ENCODE measurements around the gene CHN1. TPM values are rescaled to one million over a fixed set of nuclear protein-coding genes. Genes with fewer than 3 reads are reported as not detected.
A peak's percentile ranks its signal among the peaks of the same experiment; 100 is the strongest.

CHN1 gene
- polyA plus RNA-seq (2012; ENCODE audit: missing spikeins): 0.40 TPM

- no peak for TF ChIP-seq POLR2AphosphoS5 (IDR thresholded peaks at IDR 0.05; ENCODE audit: low read depth, low read length)
- TF ChIP-seq POLR2A (IDR thresholded peaks at IDR 0.05; ENCODE audit: low read depth, low read length): no peak
- FAIRE-seq (peak; percentile 30), DNase-seq (ENCODE audit: insufficient read length) (peak; percentile 34)
Observed at GRCh38 chr2:175004980-175005732, at the start of gene CHN1. CHN1 (minus strand) TSS chr2:175005381; CDS start chr2:175004912, 469 bp downstream.

GRCh38 chr2:175054340-175054739 is 49.2 kb upstream of the CHN1 start:
- FAIRE-seq: peak; percentile 14

GRCh38 chr2:175049661-175050060 is 44.5 kb upstream of the CHN1 start:
- TF ChIP-seq POLR2A (IDR thresholded peaks at IDR 0.05; ENCODE audit: low read depth, low read length) (no peak), POLR2AphosphoS5 (IDR thresholded peaks at IDR 0.05; ENCODE audit: low read depth, low read length) (no peak), TAF1 (IDR thresholded peaks at IDR 0.05; ENCODE audit: borderline replicate concordance, low read depth, low read length) (no peak)
- DNase-seq (ENCODE audit: insufficient read length): no peak
- no peak for FAIRE-seq

More at GRCh38 chr2:175054340-175054739, 49.2 kb upstream of the CHN1 start:
- TF ChIP-seq POLR2A (IDR thresholded peaks at IDR 0.05; ENCODE audit: low read depth, low read length): no peak
- no peak for TF ChIP-seq POLR2AphosphoS5 (IDR thresholded peaks at IDR 0.05; ENCODE audit: low read depth, low read length)
- TF ChIP-seq TAF1 (IDR thresholded peaks at IDR 0.05; ENCODE audit: borderline replicate concordance, low read depth, low read length): no peak
- DNase-seq (ENCODE audit: insufficient read length): no peak

GRCh38 chr2:175048275-175048674 is 43.1 kb upstream of the CHN1 start:
- no peak for TF ChIP-seq POLR2A (IDR thresholded peaks at IDR 0.05; ENCODE audit: low read depth, low read length)
- no peak for TF ChIP-seq TAF1 (IDR thresholded peaks at IDR 0.05; ENCODE audit: borderline replicate concordance, low read depth, low read length)
- TF ChIP-seq POLR2AphosphoS5 (IDR thresholded peaks at IDR 0.05; ENCODE audit: low read depth, low read length): no peak
- no peak for DNase-seq (ENCODE audit: insufficient read length)
- FAIRE-seq: no peak

- FAIRE-seq (no peak), DNase-seq (ENCODE audit: insufficient read length) (no peak)
- TF ChIP-seq TAF1 (IDR thresholded peaks at IDR 0.05; ENCODE audit: borderline replicate concordance, low read depth, low read length): no peak
- TF ChIP-seq POLR2A (IDR thresholded peaks at IDR 0.05; ENCODE audit: low read depth, low read length): no peak
- no peak for TF ChIP-seq POLR2AphosphoS5 (IDR thresholded peaks at IDR 0.05; ENCODE audit: low read depth, low read length)
Observed at GRCh38 chr2:175039490-175039889, 34.3 kb upstream of the CHN1 start.

- TF ChIP-seq POLR2AphosphoS5 (IDR thresholded peaks at IDR 0.05; ENCODE audit: low read depth, low read length): no peak
- TF ChIP-seq TAF1 (IDR thresholded peaks at IDR 0.05; ENCODE audit: borderline replicate concordance, low read depth, low read length): no peak
- TF ChIP-seq POLR2A (IDR thresholded peaks at IDR 0.05; ENCODE audit: low read depth, low read length): no peak
- DNase-seq (ENCODE audit: insufficient read length) (no peak), FAIRE-seq (no peak)
Observed at GRCh38 chr2:175039031-175039430, 33.9 kb upstream of the CHN1 start.

GRCh38 chr2:175037941-175038340 is 32.8 kb upstream of the CHN1 start:
- DNase-seq (ENCODE audit: insufficient read length): no peak
- TF ChIP-seq TAF1 (IDR thresholded peaks at IDR 0.05; ENCODE audit: borderline replicate concordance, low read depth, low read length) (no peak), POLR2A (IDR thresholded peaks at IDR 0.05; ENCODE audit: low read depth, low read length) (no peak), POLR2AphosphoS5 (IDR thresholded peaks at IDR 0.05; ENCODE audit: low read depth, low read length) (no peak)
- FAIRE-seq: no peak

GRCh38 chr2:175036582-175037018 is 31.4 kb upstream of the CHN1 start:
- TF ChIP-seq POLR2AphosphoS5 (IDR thresholded peaks at IDR 0.05; ENCODE audit: low read depth, low read length): no peak
- no peak for TF ChIP-seq POLR2A (IDR thresholded peaks at IDR 0.05; ENCODE audit: low read depth, low read length)
- no peak for TF ChIP-seq TAF1 (IDR thresholded peaks at IDR 0.05; ENCODE audit: borderline replicate concordance, low read depth, low read length)
- DNase-seq (ENCODE audit: insufficient read length) (no peak), FAIRE-seq (no peak)

- no peak for TF ChIP-seq POLR2AphosphoS5 (IDR thresholded peaks at IDR 0.05; ENCODE audit: low read depth, low read length)
- TF ChIP-seq POLR2A (IDR thresholded peaks at IDR 0.05; ENCODE audit: low read depth, low read length): no peak
- no peak for TF ChIP-seq TAF1 (IDR thresholded peaks at IDR 0.05; ENCODE audit: borderline replicate concordance, low read depth, low read length)
- DNase-seq (ENCODE audit: insufficient read length): no peak
- no peak for FAIRE-seq
Observed at GRCh38 chr2:175035806-175036205, 30.6 kb upstream of the CHN1 start.

- DNase-seq (ENCODE audit: insufficient read length): no peak
- TF ChIP-seq TAF1 (IDR thresholded peaks at IDR 0.05; ENCODE audit: borderline replicate concordance, low read depth, low read length): no peak
- TF ChIP-seq POLR2AphosphoS5 (IDR thresholded peaks at IDR 0.05; ENCODE audit: low read depth, low read length): no peak
- TF ChIP-seq POLR2A (IDR thresholded peaks at IDR 0.05; ENCODE audit: low read depth, low read length): no peak
- no peak for FAIRE-seq
Observed at GRCh38 chr2:175034716-175035115, 29.5 kb upstream of the CHN1 start.

GRCh38 chr2:175030380-175031271 is 25.4 kb upstream of the CHN1 start:
- TF ChIP-seq POLR2A (IDR thresholded peaks at IDR 0.05; ENCODE audit: low read depth, low read length) (no peak), POLR2AphosphoS5 (IDR thresholded peaks at IDR 0.05; ENCODE audit: low read depth, low read length) (no peak), TAF1 (IDR thresholded peaks at IDR 0.05; ENCODE audit: borderline replicate concordance, low read depth, low read length) (no peak)
- FAIRE-seq: no peak
- no peak for DNase-seq (ENCODE audit: insufficient read length)
